NT2/D1 (cell line): ENCODE results near the gene DNAJA2.
"Not testable (repeated sequence)": the region's sequence is repeated elsewhere in the genome, so short reads cannot be mapped to it uniquely, and the experiment has no call there.

Source experiments
- SUZ12 ChIP-seq: IDR thresholded peaks from 2 replicates; pipeline ENCODE4 v1.6.1; 2011; ENCODE audit not compliant: insufficient read length, insufficient read depth; ENCODE audit errors: extremely low read depth
- YY1 ChIP-seq: IDR thresholded peaks from 2 replicates; pipeline ENCODE4 v1.6.1; 2011; ENCODE audit not compliant: insufficient read length, insufficient read depth
- ZNF274 ChIP-seq: IDR thresholded peaks from 2 replicates; pipeline ENCODE4 v1.6.1; 2011; ENCODE audit warnings: mild to moderate bottlenecking, low read depth, low read length

- not testable (repeated sequence) for TF ChIP-seq YY1, SUZ12, ZNF274
These were observed 37.3 kb upstream of the DNAJA2 start for GRCh38 chr16:47010812-47011211.
